GM18520 (cell line): ENCODE measurements around the gene TMEM87B.
"Not testable (repeated sequence)": the region's sequence is repeated elsewhere in the genome, so short reads cannot be mapped to it uniquely, and the experiment has no call there.

Experiments used
- ATAC-seq: cut with Tn5 transposase; IDR thresholded peaks from one replicate; pipeline ENCODE4 v1.9.1; 2021; ENCODE audit not compliant: unreplicated experiment

The TMEM87B gene

GRCh38 chr2:112032689-112033465, 22.2 kb upstream of the TMEM87B start:
- ATAC-seq: no peak

- ATAC-seq: no peak
These were observed 21.5 kb upstream of the TMEM87B start for GRCh38 chr2:112033600-112033999.

GRCh38 chr2:112034924-112035323, 20.1 kb upstream of the TMEM87B start:
- ATAC-seq: no peak

- ATAC-seq: no peak
These were observed 19.3 kb upstream of the TMEM87B start for GRCh38 chr2:112035786-112036185.

- not testable (repeated sequence) for ATAC-seq
These were observed 15.5 kb upstream of the TMEM87B start for GRCh38 chr2:112039556-112039955.

GRCh38 chr2:112040066-112040465, 15.0 kb upstream of the TMEM87B start:
- not testable (repeated sequence) for ATAC-seq

- not testable (repeated sequence) for ATAC-seq
These were observed 13.6 kb upstream of the TMEM87B start for GRCh38 chr2:112041460-112041859.

- ATAC-seq: no peak
These were observed 9.5 kb upstream of the TMEM87B start for GRCh38 chr2:112045446-112046014.

GRCh38 chr2:112046231-112046630, 8.8 kb upstream of the TMEM87B start:
- ATAC-seq: no peak

- no peak for ATAC-seq
These were observed 7.4 kb upstream of the TMEM87B start for GRCh38 chr2:112047537-112048235.

GRCh38 chr2:112048236-112048592, 6.9 kb upstream of the TMEM87B start:
- no peak for ATAC-seq

GRCh38 chr2:112048887-112049286, 6.2 kb upstream of the TMEM87B start:
- ATAC-seq: peak; percentile 43

GRCh38 chr2:112050316-112050715, 4.8 kb upstream of the TMEM87B start:
- ATAC-seq: no peak

GRCh38 chr2:112053917-112054846, 887 bp upstream of the TMEM87B start:
- peak; percentile 42 for ATAC-seq

- no peak for ATAC-seq
These were observed 909 bp downstream of the TMEM87B start for GRCh38 chr2:112055730-112056625.

GRCh38 chr2:112056626-112056987, 1.5 kb downstream of the TMEM87B start:
- no peak for ATAC-seq

- no peak for ATAC-seq
These were observed 4.6 kb downstream of the TMEM87B start for GRCh38 chr2:112059671-112060070.

GRCh38 chr2:112061299-112061698, 6.2 kb downstream of the TMEM87B start:
- ATAC-seq: no peak

- no peak for ATAC-seq
These were observed 6.8 kb downstream of the TMEM87B start for GRCh38 chr2:112061840-112062239.

- no peak for ATAC-seq
These were observed 7.8 kb downstream of the TMEM87B start for GRCh38 chr2:112062894-112063293.
